Measurements from ENCODE around the gene PLA2G3. TPM values are rescaled to one million over a fixed set of nuclear protein-coding genes. Genes with fewer than 3 reads are reported as not detected.

PLA2G3 gene
- polyA plus RNA-seq, 1 donor (not counting 4 experiments of a cell fraction or from before 2014, with no cell fraction given) = 0.38 TPM

- Histone ChIP-seq H2AFZ (ENCODE audit: control insufficient read depth, low read length) (no peak overlapping the region), H3K9ac (ENCODE audit: control insufficient read depth, extremely low read depth, insufficient read depth, low read length) (no peak overlapping the region), H4K20me1 (ENCODE audit: control insufficient read depth, extremely low read depth, insufficient read depth, low read length) (no peaks in the 10 kb centered on the region), H3K36me3 (ENCODE audit: control insufficient read depth in 2 of 2, extremely low read depth in 1 of 2, insufficient read depth in 2 of 2, low read length in 2 of 2) (peaks cover 3 to 10% of the 10 kb centered on the region in 2 experiments), H3K27me3 (ENCODE audit: control insufficient read depth, extremely low read depth, insufficient read depth, low read length) (no peaks in the 10 kb centered on the region), H3K4me3 (ENCODE audit: control insufficient read depth in 2 of 3, extremely low read depth in 1 of 3, insufficient read depth in 2 of 3, low read depth in 1 of 3, low read length in 3 of 3) (no peak overlapping the region), H3K4me1 (ENCODE audit: control insufficient read depth, extremely low read depth, insufficient read depth, low read length) (peaks cover 42% of the 10 kb centered on the region), H3K4me2 (ENCODE audit: control insufficient read depth, extremely low read depth, insufficient read depth, low read depth, low read length) (peak overlapping the region; percentile 51), H3K27ac (ENCODE audit: control insufficient read depth, insufficient read depth, low read length) (no peak overlapping the region), H3K9me1 (ENCODE audit: control insufficient read depth, extremely low read depth, insufficient read depth, low read length) (no peaks in the 10 kb centered on the region), H3K9me3 (ENCODE audit: control insufficient read depth, low read depth, low read length) (no peaks in the 10 kb centered on the region), H3K79me2 (ENCODE audit: control insufficient read depth, insufficient read depth, low read length) (peaks cover 33% of the 10 kb centered on the region)
- DNase-seq (ENCODE audit: low read depth, low spot score) = no peak
- dilution Hi-C loops (cut with MboI; ENCODE audit: extremely low pct_ligation_motif_present, low sequenced_read_pairs) = no loop called here
- TF ChIP-seq CTCF (optimal IDR thresholded peaks at IDR 0.05 in 1 of 3, IDR thresholded peaks at IDR 0.05 in 1 of 3, conservative IDR thresholded peaks at IDR 0.05 in 1 of 3; ENCODE audit: extremely low read depth in 1 of 3, insufficient read depth in 2 of 3, low read length in 3 of 3) (no peak), EZH2 (IDR thresholded peaks at IDR 0.05; ENCODE audit: low read length) (no peak)
- FAIRE-seq = no peak
These were observed 38.6 kb upstream of the PLA2G3 start for GRCh38 chr22:31178859-31179258.

GRCh38 chr22:31177420-31178162 is 37.3 kb upstream of the PLA2G3 start:
- FAIRE-seq (peak; percentile 94), DNase-seq (ENCODE audit: low read depth, low spot score) (peak; percentile 88)
- H2AFZ ChIP-seq (ENCODE audit: control insufficient read depth, low read length) = no peak overlapping the region
- peaks cover 3 to 10% of the 10 kb centered on the region in 2 experiments for H3K36me3 ChIP-seq (ENCODE audit: control insufficient read depth in 2 of 2, extremely low read depth in 1 of 2, insufficient read depth in 2 of 2, low read length in 2 of 2)
- H3K4me3 ChIP-seq (ENCODE audit: control insufficient read depth in 2 of 3, extremely low read depth in 1 of 3, insufficient read depth in 2 of 3, low read depth in 1 of 3, low read length in 3 of 3) = no peak overlapping the region
- H3K4me2 ChIP-seq (ENCODE audit: control insufficient read depth, extremely low read depth, insufficient read depth, low read depth, low read length) = peak overlapping the region; percentile 40
- H3K4me1 ChIP-seq (ENCODE audit: control insufficient read depth, extremely low read depth, insufficient read depth, low read length) = peaks cover 55% of the 10 kb centered on the region
- H3K9me1 ChIP-seq (ENCODE audit: control insufficient read depth, extremely low read depth, insufficient read depth, low read length) = no peaks in the 10 kb centered on the region
- no peaks in the 10 kb centered on the region for H3K9me3 ChIP-seq (ENCODE audit: control insufficient read depth, low read depth, low read length)
- peaks cover 32% of the 10 kb centered on the region for H3K79me2 ChIP-seq (ENCODE audit: control insufficient read depth, insufficient read depth, low read length)
- dilution Hi-C loops (cut with MboI; ENCODE audit: extremely low pct_ligation_motif_present, low sequenced_read_pairs) = no loop called here
- H4K20me1 ChIP-seq (ENCODE audit: control insufficient read depth, extremely low read depth, insufficient read depth, low read length) = no peaks in the 10 kb centered on the region
- peak overlapping the region; percentile 70 for H3K27ac ChIP-seq (ENCODE audit: control insufficient read depth, insufficient read depth, low read length)
- no peaks in the 10 kb centered on the region for H3K27me3 ChIP-seq (ENCODE audit: control insufficient read depth, extremely low read depth, insufficient read depth, low read length)
- peak overlapping the region; percentile 8 for H3K9ac ChIP-seq (ENCODE audit: control insufficient read depth, extremely low read depth, insufficient read depth, low read length)
- no peak for TF ChIP-seq EZH2 (IDR thresholded peaks at IDR 0.05; ENCODE audit: low read length)
- peak in 2 of 3 experiments; percentile 2 to 15 for TF ChIP-seq CTCF (optimal IDR thresholded peaks at IDR 0.05 in 1 of 3, IDR thresholded peaks at IDR 0.05 in 1 of 3, conservative IDR thresholded peaks at IDR 0.05 in 1 of 3; ENCODE audit: extremely low read depth in 1 of 3, insufficient read depth in 2 of 3, low read length in 3 of 3)
